Measurements from ENCODE around the gene MEI1.
"Not testable (repeated sequence)": the region's sequence is repeated elsewhere in the genome, so short reads cannot be mapped to it uniquely, and the experiment has no call there.

MEI1 gene

DNA sequence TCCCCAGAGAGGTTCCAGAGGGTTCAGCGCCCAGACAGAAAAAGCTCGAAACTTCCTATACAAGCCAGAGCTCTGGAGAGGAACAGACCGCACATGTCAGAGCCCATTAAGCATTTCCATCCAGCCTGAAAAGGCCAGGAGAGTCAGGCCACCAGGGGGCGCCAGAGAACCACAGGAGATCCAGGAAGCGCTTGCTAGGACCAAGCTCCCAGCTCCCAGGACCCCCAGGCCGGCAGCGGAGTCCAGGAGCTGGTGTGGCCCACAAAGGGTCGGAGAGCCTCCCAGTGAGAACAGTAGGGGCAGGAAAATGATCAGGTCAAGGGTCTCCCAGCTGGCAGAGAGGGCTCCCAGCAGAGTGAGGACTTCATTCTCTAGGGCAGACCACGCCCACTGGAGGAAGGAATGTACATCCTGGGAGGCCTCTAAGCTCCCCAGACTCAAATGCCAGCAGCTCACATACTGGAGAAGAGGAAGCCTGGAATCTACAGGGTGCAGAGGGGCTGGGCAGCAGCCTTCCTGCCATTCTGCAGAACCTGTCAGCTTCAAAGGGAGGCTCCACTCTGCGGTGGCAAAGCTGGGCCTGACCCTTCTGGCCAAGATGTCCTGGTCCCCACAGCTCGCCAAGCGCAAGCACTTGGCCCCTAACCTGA lies 2.1 kb upstream of the MEI1 start:
- H3K9me3 ChIP-seq (ENCODE audit: control insufficient read depth, insufficient read depth, low read length), result no peaks in the 10 kb centered on the region
- no peak overlapping the region for H3K9ac ChIP-seq (ENCODE audit: low read depth, low read length)
- peaks cover 4% of the 10 kb centered on the region; the same call in 1 of the 2 replicates for H3K36me3 ChIP-seq (ENCODE audit: control insufficient read depth, insufficient read depth, low read length)
- peak overlapping the region; percentile 26 for H3K27ac ChIP-seq (ENCODE audit: low read depth, low read length)
- no peak overlapping the region; the same call in 1 of the 2 replicates for H3K4me3 ChIP-seq (ENCODE audit: low read depth, low read length)
- no peaks in the 10 kb centered on the region for H3K27me3 ChIP-seq (ENCODE audit: control insufficient read depth, insufficient read depth, low read length)
- H3K4me1 ChIP-seq (ENCODE audit: control insufficient read depth, insufficient read depth, low read length), result peaks cover 9% of the 10 kb centered on the region; the same call in 1 of the 2 replicates

DNA sequence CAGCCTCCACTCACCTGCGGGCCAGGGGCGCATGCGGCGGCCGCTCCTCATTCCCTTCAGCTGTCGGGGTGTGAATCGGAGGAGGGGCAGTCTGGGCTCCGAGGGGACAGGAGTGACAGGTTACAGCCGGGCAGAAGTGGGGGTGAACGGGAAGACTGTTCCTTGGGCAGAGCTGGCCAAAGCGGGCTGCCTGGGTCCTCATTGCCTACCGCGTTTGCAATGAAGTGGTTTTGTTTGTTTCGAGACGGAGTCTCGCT lies 733 bp downstream of the MEI1 start:
- H3K9ac ChIP-seq (ENCODE audit: low read depth, low read length), result no peak overlapping the region
- H3K27me3 ChIP-seq (ENCODE audit: control insufficient read depth, insufficient read depth, low read length), result no peaks in the 10 kb centered on the region
- H3K4me1 ChIP-seq (ENCODE audit: control insufficient read depth, insufficient read depth, low read length), result peaks cover 9% of the 10 kb centered on the region; the same call in 1 of the 2 replicates
- H3K27ac ChIP-seq (ENCODE audit: low read depth, low read length), result no peak overlapping the region
- H3K9me3 ChIP-seq (ENCODE audit: control insufficient read depth, insufficient read depth, low read length), result no peaks in the 10 kb centered on the region
- no peak overlapping the region for H3K4me3 ChIP-seq (ENCODE audit: low read depth, low read length)
- no peaks in the 10 kb centered on the region for H3K36me3 ChIP-seq (ENCODE audit: control insufficient read depth, insufficient read depth, low read length)

DNA sequence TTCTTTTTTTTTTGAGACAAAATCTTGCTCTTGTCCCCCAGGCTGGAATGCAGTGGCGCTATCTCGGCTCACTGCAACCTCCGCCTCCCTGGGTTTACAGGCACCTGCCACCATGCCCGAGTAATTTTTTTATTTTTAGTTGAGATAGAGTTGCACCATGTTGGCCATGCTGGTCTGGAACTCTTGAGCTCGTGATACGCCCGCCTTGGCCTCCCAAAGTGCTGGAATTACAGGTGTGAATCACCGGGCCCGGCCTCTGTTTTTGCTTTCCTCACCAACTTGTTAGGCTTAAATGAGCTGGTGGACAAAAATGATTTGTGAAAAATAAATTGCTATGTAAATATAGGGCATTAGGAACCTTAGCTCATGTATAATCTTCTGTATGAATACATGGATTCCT lies 3.5 kb downstream of the MEI1 start:
- 0 out of 2 replicates have a peak, but pooled peaks cover 2% of the 10 kb centered on the region for H3K4me1 ChIP-seq (ENCODE audit: control insufficient read depth, insufficient read depth, low read length)
- H3K4me3 ChIP-seq (ENCODE audit: low read depth, low read length), result no peak overlapping the region
- no peaks in the 10 kb centered on the region for H3K27me3 ChIP-seq (ENCODE audit: control insufficient read depth, insufficient read depth, low read length)
- H3K27ac ChIP-seq (ENCODE audit: low read depth, low read length), result no peak overlapping the region
- H3K9ac ChIP-seq (ENCODE audit: low read depth, low read length), result no peak overlapping the region
- no peaks in the 10 kb centered on the region for H3K36me3 ChIP-seq (ENCODE audit: control insufficient read depth, insufficient read depth, low read length)
- no peaks in the 10 kb centered on the region for H3K9me3 ChIP-seq (ENCODE audit: control insufficient read depth, insufficient read depth, low read length)

DNA sequence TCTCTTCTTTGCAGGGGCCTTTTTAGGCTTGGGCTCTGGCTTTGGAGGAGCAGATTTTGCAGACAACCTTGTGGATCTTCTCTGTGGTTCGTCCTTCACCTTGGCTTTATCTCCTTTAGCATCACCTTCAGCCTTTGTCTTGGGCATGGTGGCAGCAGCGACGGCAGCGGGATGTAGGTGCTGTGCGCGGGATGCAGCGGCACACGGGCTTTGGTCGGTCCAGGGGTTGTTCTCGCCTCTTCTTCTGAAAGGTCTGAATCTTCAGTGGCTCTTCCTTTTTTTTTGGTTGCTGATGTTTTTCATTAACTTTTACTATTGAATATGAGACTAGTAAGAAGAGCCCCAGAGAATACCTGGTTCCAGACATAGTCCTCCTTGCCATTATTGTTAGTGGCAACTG lies 10.0 kb downstream of the MEI1 start:
- Histone ChIP-seq H3K4me3 (ENCODE audit: low read depth, low read length) (no peak overlapping the region), H3K9me3 (ENCODE audit: control insufficient read depth, insufficient read depth, low read length) (no peaks in the 10 kb centered on the region), H3K27ac (ENCODE audit: low read depth, low read length) (no peak overlapping the region), H3K4me1 (ENCODE audit: control insufficient read depth, insufficient read depth, low read length) (no peaks in the 10 kb centered on the region), H3K9ac (ENCODE audit: low read depth, low read length) (no peak overlapping the region), H3K27me3 (ENCODE audit: control insufficient read depth, insufficient read depth, low read length) (no peaks in the 10 kb centered on the region), H3K36me3 (ENCODE audit: control insufficient read depth, insufficient read depth, low read length) (no peaks in the 10 kb centered on the region)

DNA sequence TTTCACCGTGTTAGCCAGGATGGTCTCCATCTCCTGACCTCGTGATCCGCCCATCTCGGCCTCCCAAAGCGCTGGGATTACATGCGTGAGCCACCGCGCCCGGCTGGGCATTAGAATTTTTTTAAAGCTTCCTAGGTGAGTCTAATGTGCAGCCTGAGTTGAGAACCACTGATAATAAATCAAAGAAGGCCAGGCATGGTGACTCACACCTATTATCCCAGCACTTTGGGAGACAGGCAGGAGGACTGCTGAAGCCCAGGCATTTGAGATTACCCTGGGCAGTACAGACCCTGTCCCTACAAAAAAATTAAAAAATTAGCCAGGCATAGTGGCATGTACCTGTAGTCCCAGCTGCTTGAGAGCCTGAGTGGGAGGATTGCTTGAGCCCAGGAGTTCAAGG lies 13.7 kb downstream of the MEI1 start:
- no peaks in the 10 kb centered on the region for H3K9me3 ChIP-seq (ENCODE audit: control insufficient read depth, insufficient read depth, low read length)
- no peak overlapping the region for H3K9ac ChIP-seq (ENCODE audit: low read depth, low read length)
- H3K4me3 ChIP-seq (ENCODE audit: low read depth, low read length), result no peak overlapping the region
- no peaks in the 10 kb centered on the region for H3K27me3 ChIP-seq (ENCODE audit: control insufficient read depth, insufficient read depth, low read length)
- H3K36me3 ChIP-seq (ENCODE audit: control insufficient read depth, insufficient read depth, low read length), result no peaks in the 10 kb centered on the region
- no peaks in the 10 kb centered on the region for H3K4me1 ChIP-seq (ENCODE audit: control insufficient read depth, insufficient read depth, low read length)
- H3K27ac ChIP-seq (ENCODE audit: low read depth, low read length), result no peak overlapping the region

DNA sequence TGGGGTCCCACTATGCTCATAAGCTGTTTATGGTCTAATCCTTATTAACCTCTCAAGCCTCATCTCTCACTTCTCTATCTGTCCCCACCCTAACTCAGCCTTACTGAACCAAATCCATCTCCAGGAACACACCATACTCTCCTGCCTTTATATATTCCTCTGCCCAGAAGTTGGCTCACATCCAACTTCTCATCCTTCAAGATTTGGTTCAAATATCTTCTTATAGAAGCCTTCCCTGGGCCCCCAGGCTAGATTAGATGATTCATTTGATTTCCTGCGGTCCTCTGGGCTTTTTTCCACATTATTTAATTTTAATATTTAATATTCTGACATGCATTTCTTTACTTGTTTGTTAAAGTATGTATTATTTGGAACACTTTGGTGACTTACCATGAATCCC lies 23.2 kb downstream of the MEI1 start:
- H3K27me3 ChIP-seq (ENCODE audit: control insufficient read depth, insufficient read depth, low read length), result no peaks in the 10 kb centered on the region
- H3K27ac ChIP-seq (ENCODE audit: low read depth, low read length), result no peak overlapping the region
- H3K4me1 ChIP-seq (ENCODE audit: control insufficient read depth, insufficient read depth, low read length), result no peaks in the 10 kb centered on the region
- no peak overlapping the region for H3K9ac ChIP-seq (ENCODE audit: low read depth, low read length)
- H3K36me3 ChIP-seq (ENCODE audit: control insufficient read depth, insufficient read depth, low read length), result no peaks in the 10 kb centered on the region
- no peaks in the 10 kb centered on the region for H3K9me3 ChIP-seq (ENCODE audit: control insufficient read depth, insufficient read depth, low read length)
- no peak overlapping the region for H3K4me3 ChIP-seq (ENCODE audit: low read depth, low read length)

DNA sequence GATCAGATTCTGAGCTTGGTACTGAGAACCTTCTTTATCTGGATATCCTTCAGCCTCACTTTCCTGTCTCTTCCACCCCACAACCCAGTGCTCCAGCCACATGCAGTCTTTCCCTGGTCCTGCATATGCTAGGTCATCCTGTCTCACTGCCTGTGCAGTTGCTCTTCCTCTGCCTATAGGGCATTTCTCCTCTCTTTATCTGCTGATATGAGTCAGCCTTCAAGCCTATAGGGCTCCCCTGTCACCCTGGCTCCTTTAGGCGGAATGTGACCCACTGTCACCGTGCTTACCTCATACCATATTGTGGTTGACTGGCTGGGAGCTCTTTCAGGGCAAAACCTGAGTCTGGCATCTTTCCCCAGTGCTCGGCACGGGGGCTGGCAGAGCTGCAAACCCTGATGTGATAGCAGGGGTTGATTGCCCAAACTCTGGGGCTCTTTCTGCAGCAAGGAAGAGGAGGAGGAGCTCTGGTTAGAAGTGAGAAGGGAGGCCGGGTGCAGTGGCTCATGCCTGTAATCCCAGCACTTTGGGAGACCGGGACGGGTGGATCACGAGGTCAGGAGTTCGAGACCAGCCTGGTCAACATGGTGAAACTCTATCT lies 26.3 kb downstream of the MEI1 start:
- H3K27ac ChIP-seq (ENCODE audit: low read depth, low read length), result no peak overlapping the region
- no peaks in the 10 kb centered on the region for H3K27me3 ChIP-seq (ENCODE audit: control insufficient read depth, insufficient read depth, low read length)
- H3K4me1 ChIP-seq (ENCODE audit: control insufficient read depth, insufficient read depth, low read length), result no peaks in the 10 kb centered on the region
- H3K9ac ChIP-seq (ENCODE audit: low read depth, low read length), result no peak overlapping the region
- H3K4me3 ChIP-seq (ENCODE audit: low read depth, low read length), result no peak overlapping the region
- H3K36me3 ChIP-seq (ENCODE audit: control insufficient read depth, insufficient read depth, low read length), result no peaks in the 10 kb centered on the region
- H3K9me3 ChIP-seq (ENCODE audit: control insufficient read depth, insufficient read depth, low read length), result no peaks in the 10 kb centered on the region

DNA sequence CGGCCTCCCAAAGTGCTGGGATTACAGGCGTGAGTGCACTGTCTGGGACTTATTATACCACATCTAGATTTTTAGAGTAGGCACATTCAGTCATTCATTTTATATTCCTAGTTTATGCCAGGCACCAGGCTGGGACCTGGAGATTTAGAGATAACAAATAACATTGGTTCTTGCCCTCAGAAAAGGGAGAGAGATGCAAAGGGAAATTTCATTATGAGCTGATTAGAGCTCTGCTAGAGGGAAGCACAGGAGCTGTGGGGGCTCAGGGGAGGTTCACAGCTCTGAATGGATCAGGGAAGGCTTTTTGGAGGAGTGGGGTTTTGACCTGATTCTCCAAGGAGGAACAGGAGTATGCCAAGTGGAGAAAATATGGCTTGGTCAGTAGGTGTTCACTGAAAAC lies 32.3 kb downstream of the MEI1 start:
- H3K9ac ChIP-seq (ENCODE audit: low read depth, low read length), result no peak overlapping the region
- no peaks in the 10 kb centered on the region for H3K4me1 ChIP-seq (ENCODE audit: control insufficient read depth, insufficient read depth, low read length)
- no peaks in the 10 kb centered on the region for H3K27me3 ChIP-seq (ENCODE audit: control insufficient read depth, insufficient read depth, low read length)
- H3K9me3 ChIP-seq (ENCODE audit: control insufficient read depth, insufficient read depth, low read length), result no peaks in the 10 kb centered on the region
- no peaks in the 10 kb centered on the region for H3K36me3 ChIP-seq (ENCODE audit: control insufficient read depth, insufficient read depth, low read length)
- H3K4me3 ChIP-seq (ENCODE audit: low read depth, low read length), result no peak overlapping the region
- H3K27ac ChIP-seq (ENCODE audit: low read depth, low read length), result no peak overlapping the region

DNA sequence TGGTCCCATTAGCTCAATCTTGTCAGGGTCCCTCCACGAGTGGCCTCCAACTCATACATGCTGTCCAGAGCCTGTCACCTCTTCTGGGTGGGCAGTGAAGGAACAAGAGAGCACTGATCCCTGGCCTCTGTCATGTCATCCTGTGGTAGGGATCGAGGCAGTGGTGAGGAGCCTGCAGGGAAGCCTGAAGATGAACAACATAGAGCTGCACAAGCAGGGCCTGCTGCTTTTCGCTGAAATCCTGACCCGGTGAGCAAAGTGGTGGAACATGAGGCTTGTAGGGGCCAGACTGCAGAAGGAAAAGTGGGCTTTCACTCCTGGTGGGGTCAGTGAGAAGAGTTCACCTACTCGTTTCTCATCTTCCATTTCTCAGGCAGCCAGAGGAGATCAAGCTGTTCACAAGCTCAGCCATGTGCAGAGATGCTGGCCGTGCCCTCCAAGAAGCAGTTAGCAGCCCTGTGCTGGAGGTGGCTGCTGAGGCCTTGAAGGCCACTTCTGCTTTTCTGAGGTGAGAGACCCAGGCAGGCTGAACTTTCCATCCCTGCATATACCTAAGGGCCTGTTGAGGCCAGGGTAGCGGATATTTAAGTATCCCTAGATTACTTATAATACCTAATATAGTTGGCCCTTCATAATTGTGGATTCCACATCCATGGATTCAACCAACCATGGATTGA lies 32.9 kb downstream of the MEI1 start:
- no peaks in the 10 kb centered on the region for H3K36me3 ChIP-seq (ENCODE audit: control insufficient read depth, insufficient read depth, low read length)
- H3K9me3 ChIP-seq (ENCODE audit: control insufficient read depth, insufficient read depth, low read length), result no peaks in the 10 kb centered on the region
- no peak overlapping the region for H3K9ac ChIP-seq (ENCODE audit: low read depth, low read length)
- H3K27ac ChIP-seq (ENCODE audit: low read depth, low read length), result no peak overlapping the region
- H3K4me1 ChIP-seq (ENCODE audit: control insufficient read depth, insufficient read depth, low read length), result no peaks in the 10 kb centered on the region
- H3K4me3 ChIP-seq (ENCODE audit: low read depth, low read length), result no peak overlapping the region
- H3K27me3 ChIP-seq (ENCODE audit: control insufficient read depth, insufficient read depth, low read length), result no peaks in the 10 kb centered on the region

DNA sequence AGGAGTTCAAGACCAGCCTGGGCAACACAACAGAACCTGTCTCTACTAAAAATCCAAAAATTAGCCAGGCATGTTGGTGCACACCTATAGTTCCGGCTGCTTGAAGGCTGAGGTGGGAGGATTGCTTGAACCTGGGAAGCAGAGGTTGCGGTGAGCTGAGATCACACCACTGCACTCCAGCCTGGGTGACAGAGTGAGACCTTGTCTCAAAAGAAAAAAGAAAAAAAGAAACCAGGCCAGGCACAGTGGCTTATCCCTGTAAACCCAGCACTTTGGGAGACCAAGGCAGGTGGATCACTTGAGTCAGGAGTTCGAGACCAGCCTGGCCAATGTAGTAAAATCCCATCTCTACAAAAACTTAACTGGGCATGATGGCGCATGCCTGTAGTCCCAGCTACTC lies 33.9 kb downstream of the MEI1 start:
- not testable (repeated sequence) for H3K9ac ChIP-seq (ENCODE audit: low read depth, low read length); H3K36me3 ChIP-seq (ENCODE audit: control insufficient read depth, insufficient read depth, low read length); H3K27ac ChIP-seq (ENCODE audit: low read depth, low read length); H3K9me3 ChIP-seq (ENCODE audit: control insufficient read depth, insufficient read depth, low read length); H3K4me1 ChIP-seq (ENCODE audit: control insufficient read depth, insufficient read depth, low read length); H3K27me3 ChIP-seq (ENCODE audit: control insufficient read depth, insufficient read depth, low read length); H3K4me3 ChIP-seq (ENCODE audit: low read depth, low read length)

DNA sequence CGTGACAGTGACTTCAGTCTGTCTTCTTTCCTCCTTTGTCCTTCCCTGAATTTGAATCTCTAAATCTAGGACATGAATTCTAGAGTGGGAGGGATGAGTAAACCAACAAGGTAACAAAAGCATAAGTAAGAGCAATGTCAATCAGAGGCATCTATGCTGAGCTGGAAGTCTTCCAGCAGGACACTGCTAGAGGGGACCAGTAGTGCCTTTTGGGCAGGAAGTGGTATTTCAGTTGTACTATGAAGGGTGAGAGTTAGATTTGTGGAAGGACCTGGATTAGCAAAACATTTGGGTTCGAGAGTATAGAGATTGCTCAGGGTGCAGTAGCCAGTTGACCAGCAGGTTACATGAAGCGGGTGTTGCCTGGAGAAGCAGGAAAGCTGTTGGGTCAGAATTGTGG lies 40.3 kb downstream of the MEI1 start:
- no peaks in the 10 kb centered on the region for H3K4me1 ChIP-seq (ENCODE audit: control insufficient read depth, insufficient read depth, low read length)
- H3K9ac ChIP-seq (ENCODE audit: low read depth, low read length), result no peak overlapping the region
- no peak overlapping the region for H3K4me3 ChIP-seq (ENCODE audit: low read depth, low read length)
- H3K27ac ChIP-seq (ENCODE audit: low read depth, low read length), result no peak overlapping the region
- no peaks in the 10 kb centered on the region for H3K27me3 ChIP-seq (ENCODE audit: control insufficient read depth, insufficient read depth, low read length)
- no peaks in the 10 kb centered on the region for H3K36me3 ChIP-seq (ENCODE audit: control insufficient read depth, insufficient read depth, low read length)
- no peaks in the 10 kb centered on the region for H3K9me3 ChIP-seq (ENCODE audit: control insufficient read depth, insufficient read depth, low read length)

All from HUES48 (cell line).